ENCODE measurements around the gene KREMEN1.

- TF ChIP-seq CTCF (IDR thresholded peaks at IDR 0.05) (no peak), POLR2A (IDR thresholded peaks at IDR 0.05) (no peak), POLR2AphosphoS5 (IDR thresholded peaks at IDR 0.05) (no peak)
These were observed 102.5 kb downstream of the KREMEN1 start for GRCh38 chr22:29175312-29175835.
